Body of pancreas (tissue), 4 donors: ENCODE results near the gene LMO7. TPM values are rescaled to one million over a fixed set of nuclear protein-coding genes. Genes with fewer than 3 reads are reported as not detected.

Experiments used
- ATAC-seq: fragments of 150-250 bp; one replicate; pipeline ENCODE4 v1.9.1; 2016
- DNase-seq, 4 donors: peaks; one replicate each; pipeline ENCODE4 v3.0.0-alpha.2; 2019
- H3K27ac ChIP-seq, 4 donors: fragments of 200-600 bp; sonication (generic); 1 replicate in 3 of 4; 2 replicates in 1 of 4; pipeline versions ENCODE4 v1.5.1 to v1.6.1; 2016 to 2019; ENCODE audit warnings: mild to moderate bottlenecking in 1 of 4, mixed read lengths in 1 of 4, moderate library complexity in 1 of 4
- H3K27me3 ChIP-seq, 2 donors: fragments of 200-600 bp; sonication (generic); one replicate each; pipeline ENCODE4 v1.6.0; 2016; ENCODE audit warnings: mild to moderate bottlenecking in 1 of 2
- H3K36me3 ChIP-seq, 2 donors: fragments of 200-600 bp; sonication (generic); replicated peaks in 1 of 2; 2 replicates each; pipeline ENCODE4 v1.5.1; 2016; ENCODE audit warnings: low read depth in 2 of 2; ENCODE audit not compliant: insufficient read depth in 1 of 2
- H3K4me1 ChIP-seq: fragments of 200-600 bp; sonication (generic); one replicate; pipeline ENCODE4 v1.6.0; 2016
- H3K4me3 ChIP-seq, 2 donors: fragments of 200-600 bp; sonication (generic); 1 replicate in 1 of 2; 2 replicates in 1 of 2; pipeline ENCODE4 v1.5.1; 2016 to 2019
- H3K9me3 ChIP-seq, 3 donors: fragments of 200-600 bp; sonication (generic); 1 replicate in 2 of 3; 2 replicates in 1 of 3; pipeline ENCODE4 v1.5.1; 2016
- POLR2A ChIP-seq, 3 donors: fragments of 450-650 bp; IDR thresholded peaks; one replicate each; pipeline ENCODE4 v1.6.1; 2016; ENCODE audit warnings: antibody characterized with exemption in 3 of 3, mild to moderate bottlenecking in 2 of 3
- WGBS, 2 donors: methylation state at CpG; one replicate each; pipeline ENCODE4 v1.1.5; 2017; 5-methylcytosine and 5-hydroxymethylcytosine counted together
- intact Hi-C: fragments of 100-400 bp; cut with DNase I; formaldehyde crosslinking; loops from one replicate; pipeline ENCODE4 v1.15.1; 2023
- total RNA-seq, 2 donors: library from RNA; depleted of rRNA; stranded (reverse); fragments of >200 nt; gene quantifications; one replicate each; pipeline ENCODE4 v1.1.0, GENCODE V29; 2016
- TF ChIP-seq, protein P1 (sequence below), 7 experiments: fragments of 450-650 bp in 4 of 7; fragments of 200-600 bp in 3 of 7; sonication (generic) in 3 of 7; IDR thresholded peaks; one replicate each; pipeline ENCODE4 v1.5.1; 2016 to 2019; ENCODE audit warnings: antibody characterized with exemption in 7 of 7

Gene LMO7
- total RNA-seq, 2 donors from 2014 or later, result 50.6 to 56.0 TPM

DNA sequence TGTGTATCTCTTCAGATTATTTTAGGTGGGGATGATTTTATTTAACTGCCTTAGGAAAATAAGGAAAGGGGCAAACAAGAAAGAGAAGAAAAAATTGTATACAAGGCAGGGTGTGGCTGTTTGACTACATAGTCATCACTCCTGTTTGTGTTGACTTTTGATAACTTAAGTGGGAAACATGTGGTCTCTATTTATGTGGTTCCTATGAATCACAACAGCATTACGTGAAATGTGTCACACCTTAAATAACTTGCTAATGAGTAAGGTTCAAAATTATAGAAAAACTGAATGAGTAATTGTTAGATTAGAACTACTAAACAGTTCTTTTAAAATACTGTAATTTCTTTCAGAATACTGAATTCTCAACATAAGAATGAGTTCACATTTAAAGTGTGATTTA lies 69.3 kb downstream of the LMO7 start:
- TF ChIP-seq POLR2A (IDR thresholded peaks at IDR 0.05), result no peak
- TF ChIP-seq, protein P1, sequence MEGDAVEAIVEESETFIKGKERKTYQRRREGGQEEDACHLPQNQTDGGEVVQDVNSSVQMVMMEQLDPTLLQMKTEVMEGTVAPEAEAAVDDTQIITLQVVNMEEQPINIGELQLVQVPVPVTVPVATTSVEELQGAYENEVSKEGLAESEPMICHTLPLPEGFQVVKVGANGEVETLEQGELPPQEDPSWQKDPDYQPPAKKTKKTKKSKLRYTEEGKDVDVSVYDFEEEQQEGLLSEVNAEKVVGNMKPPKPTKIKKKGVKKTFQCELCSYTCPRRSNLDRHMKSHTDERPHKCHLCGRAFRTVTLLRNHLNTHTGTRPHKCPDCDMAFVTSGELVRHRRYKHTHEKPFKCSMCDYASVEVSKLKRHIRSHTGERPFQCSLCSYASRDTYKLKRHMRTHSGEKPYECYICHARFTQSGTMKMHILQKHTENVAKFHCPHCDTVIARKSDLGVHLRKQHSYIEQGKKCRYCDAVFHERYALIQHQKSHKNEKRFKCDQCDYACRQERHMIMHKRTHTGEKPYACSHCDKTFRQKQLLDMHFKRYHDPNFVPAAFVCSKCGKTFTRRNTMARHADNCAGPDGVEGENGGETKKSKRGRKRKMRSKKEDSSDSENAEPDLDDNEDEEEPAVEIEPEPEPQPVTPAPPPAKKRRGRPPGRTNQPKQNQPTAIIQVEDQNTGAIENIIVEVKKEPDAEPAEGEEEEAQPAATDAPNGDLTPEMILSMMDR (IDR thresholded peaks at IDR 0.05), result no peak

DNA sequence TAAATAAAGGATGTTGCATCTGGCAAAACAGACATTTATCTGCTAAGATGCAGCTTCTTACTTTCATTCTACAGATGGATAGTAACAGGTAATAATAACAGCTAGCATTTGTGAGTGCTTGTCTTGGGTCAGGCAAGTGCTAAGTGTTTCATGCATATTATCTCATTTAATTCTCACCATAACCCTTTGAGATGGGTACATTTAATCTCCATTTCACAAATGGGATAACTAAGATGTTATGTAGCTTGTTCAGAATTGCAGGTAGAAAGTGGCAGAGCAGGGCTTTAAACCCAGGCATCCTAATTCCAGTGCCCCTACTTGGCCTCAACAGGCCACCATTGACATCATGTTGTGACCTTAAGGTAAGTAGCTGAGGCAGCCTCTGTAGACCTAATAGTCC lies 69.8 kb downstream of the LMO7 start:
- ATAC-seq, result no peak
- peak overlapping the region in 1 of 4 donors; percentile 76 for H3K27ac ChIP-seq
- intact Hi-C loops, result no loop called here

More for the DNA sequence above, 69.3 kb downstream of the LMO7 start:
- intact Hi-C loops, result no loop called here
- peak overlapping the region; percentile 35 to 80 (median 74) for H3K27ac ChIP-seq
- no peak overlapping the region for H3K4me3 ChIP-seq
- WGBS, 2 donors, result 18 to 31% methylated on average over 1 of the region's 1 CpG
- no peak for DNase-seq
- H3K36me3 ChIP-seq, result no peaks in the 10 kb centered on the region
- H3K9me3 ChIP-seq, result no peaks in the 10 kb centered on the region
- peaks cover 15% of the 10 kb centered on the region for H3K4me1 ChIP-seq
- H3K27me3 ChIP-seq, result no peaks in the 10 kb centered on the region
- ATAC-seq, result peak; percentile 66

DNA sequence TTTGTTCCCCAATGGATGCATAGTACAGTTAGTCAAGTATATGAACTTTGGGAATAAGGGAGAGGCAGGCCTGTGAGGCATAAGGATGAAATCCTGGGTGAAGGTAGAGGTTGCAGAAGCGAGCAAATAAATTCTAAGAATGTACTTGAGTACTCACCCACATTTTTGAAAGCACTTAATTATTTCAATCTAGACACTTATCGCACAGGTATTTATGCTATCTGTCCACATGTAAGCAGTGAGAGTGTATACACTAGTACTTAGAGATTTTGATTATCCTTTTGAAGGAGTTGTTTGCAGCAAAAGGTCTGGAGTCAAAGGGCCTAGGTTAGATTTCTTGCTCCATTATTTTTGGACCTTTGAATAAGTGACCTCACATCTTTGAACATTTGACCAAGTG lies 77.7 kb downstream of the LMO7 start:
- no peak overlapping the region for H3K4me3 ChIP-seq
- DNase-seq (no peak), ATAC-seq (no peak)
- WGBS, 2 donors, result 89 to 92% methylated on average over 2 of the region's 2 CpGs
- intact Hi-C loops, result no loop called here
- no peaks in the 10 kb centered on the region for H3K9me3 ChIP-seq
- no peaks in the 10 kb centered on the region for H3K36me3 ChIP-seq
- H3K4me1 ChIP-seq, result no peaks in the 10 kb centered on the region
- no peak overlapping the region for H3K27ac ChIP-seq
- no peak for TF ChIP-seq POLR2A (IDR thresholded peaks at IDR 0.05)
- TF ChIP-seq, protein P1 (IDR thresholded peaks at IDR 0.05), result no peak
- no peaks in the 10 kb centered on the region for H3K27me3 ChIP-seq

More for the DNA sequence above, 69.8 kb downstream of the LMO7 start:
- H3K36me3 ChIP-seq, result no peaks in the 10 kb centered on the region
- H3K9me3 ChIP-seq, result no peaks in the 10 kb centered on the region
- TF ChIP-seq, protein P1 (IDR thresholded peaks at IDR 0.05), result no peak
- no peak for TF ChIP-seq POLR2A (IDR thresholded peaks at IDR 0.05)
- H3K4me3 ChIP-seq, result no peak overlapping the region
- H3K4me1 ChIP-seq, result peaks cover 15% of the 10 kb centered on the region
- H3K27me3 ChIP-seq, result no peaks in the 10 kb centered on the region
- DNase-seq, result no peak

DNA sequence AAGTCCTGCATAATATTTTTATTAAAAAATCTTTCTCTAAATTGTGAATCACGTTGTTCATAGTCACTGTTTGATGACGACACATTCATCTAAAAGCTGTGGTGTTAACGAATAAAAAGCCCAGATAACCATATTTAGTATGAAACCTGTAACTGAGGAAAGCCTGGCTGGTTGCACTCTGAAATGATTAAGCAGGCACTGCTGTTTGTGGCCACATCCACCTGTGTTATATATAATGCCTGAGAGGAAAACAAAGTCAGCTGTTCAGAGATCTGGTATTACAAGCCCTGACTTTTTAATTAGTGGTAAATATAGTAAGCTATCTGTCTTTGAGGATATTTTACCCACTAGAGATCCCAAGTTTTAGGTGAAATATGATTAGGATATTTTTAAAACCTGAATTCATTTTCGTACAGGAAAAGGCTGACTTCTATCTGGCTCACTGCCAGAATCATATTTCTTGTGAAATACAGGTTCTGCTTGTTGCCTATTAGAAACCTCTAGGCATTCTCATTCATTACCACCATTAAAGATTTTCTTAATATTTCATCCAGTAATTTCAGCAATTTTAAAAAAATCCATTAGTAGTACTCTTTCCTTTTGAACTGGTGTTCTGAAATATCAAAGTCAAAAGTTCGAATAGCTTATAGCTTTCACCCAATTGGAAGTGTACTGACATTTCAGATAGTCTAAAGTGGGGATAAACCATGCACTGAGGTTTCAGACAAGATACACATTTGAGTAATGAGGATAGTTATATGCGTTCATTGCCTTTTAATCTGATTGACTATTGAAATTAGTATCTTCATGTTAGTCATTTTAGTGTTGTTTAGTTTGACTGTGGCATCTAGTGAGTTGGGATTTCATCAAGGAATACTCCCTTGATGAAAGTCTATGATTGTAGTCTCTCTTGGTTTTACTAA lies 79.7 kb downstream of the LMO7 start:
- no peaks in the 10 kb centered on the region for H3K9me3 ChIP-seq
- no peaks in the 10 kb centered on the region for H3K27me3 ChIP-seq
- WGBS, 2 donors, result 56 to 63% methylated on average over 6 of the region's 6 CpGs
- DNase-seq (no peak), ATAC-seq (no peak)
- no peaks in the 10 kb centered on the region for H3K4me1 ChIP-seq
- H3K4me3 ChIP-seq, result no peak overlapping the region
- TF ChIP-seq, protein P1 (IDR thresholded peaks at IDR 0.05), result no peak
- TF ChIP-seq POLR2A (IDR thresholded peaks at IDR 0.05), result no peak
- no peaks in the 10 kb centered on the region for H3K36me3 ChIP-seq
- H3K27ac ChIP-seq, result no peak overlapping the region
- intact Hi-C loops, result no loop called here
